GM08714 (cell line): ENCODE results near the gene PARP6.

Experiments
- H3K4me3 ChIP-seq: fragments of 200-500 bp; sonication (Bioruptor generic); 2 replicates; pipeline ENCODE4 v1.5.1; 2014; ENCODE audit warnings: mild to moderate bottlenecking, low read length, inconsistent platforms
- ZNF274 ChIP-seq: IDR thresholded peaks from 2 replicates; pipeline ENCODE4 v1.6.1; 2012; ENCODE audit warnings: mild to moderate bottlenecking, low read depth, low read length

The PARP6 gene

GRCh38 chr15:72252663-72253299 is 19.6 kb downstream of the PARP6 start:
- TF ChIP-seq ZNF274 = no peak
- no peak overlapping the region for H3K4me3 ChIP-seq

- H3K4me3 ChIP-seq = no peak overlapping the region
- TF ChIP-seq ZNF274 = no peak
These were observed 23.1 kb downstream of the PARP6 start for GRCh38 chr15:72249142-72249810.

GRCh38 chr15:72248514-72248913 is 23.8 kb downstream of the PARP6 start:
- TF ChIP-seq ZNF274 = no peak
- H3K4me3 ChIP-seq = no peak overlapping the region

GRCh38 chr15:72242775-72243370 is 29.5 kb downstream of the PARP6 start:
- no peak overlapping the region for H3K4me3 ChIP-seq
- no peak for TF ChIP-seq ZNF274

- H3K4me3 ChIP-seq = no peak overlapping the region
- no peak for TF ChIP-seq ZNF274
These were observed 32.7 kb downstream of the PARP6 start for GRCh38 chr15:72239652-72240051.

GRCh38 chr15:72238586-72238985 is 33.8 kb downstream of the PARP6 start:
- H3K4me3 ChIP-seq = no peak overlapping the region
- TF ChIP-seq ZNF274 = no peak

- no peak overlapping the region for H3K4me3 ChIP-seq
- no peak for TF ChIP-seq ZNF274
These were observed 34.5 kb downstream of the PARP6 start for GRCh38 chr15:72237853-72238224.

GRCh38 chr15:72237029-72237852 is 35.1 kb downstream of the PARP6 start:
- H3K4me3 ChIP-seq = peak overlapping the region; percentile 8; the same call in 1 of the 2 replicates

GRCh38 chr15:72236381-72237003 is 35.9 kb downstream of the PARP6 start:
- TF ChIP-seq ZNF274 = no peak
- no peak overlapping the region; the same call in 1 of the 2 replicates for H3K4me3 ChIP-seq

More at GRCh38 chr15:72237029-72237852, 35.1 kb downstream of the PARP6 start:
- no peak for TF ChIP-seq ZNF274

- TF ChIP-seq ZNF274 = no peak
- H3K4me3 ChIP-seq = no peak overlapping the region
These were observed 37.1 kb downstream of the PARP6 start for GRCh38 chr15:72235298-72235697.

- H3K4me3 ChIP-seq = no peak overlapping the region
- TF ChIP-seq ZNF274 = no peak
These were observed 38.6 kb downstream of the PARP6 start for GRCh38 chr15:72233769-72234168.

- peak overlapping the region; percentile 71 for H3K4me3 ChIP-seq
- no peak for TF ChIP-seq ZNF274
These were observed 40.4 kb downstream of the PARP6 start for GRCh38 chr15:72231833-72232478.

- peak within 1 kb of the TSS; percentile 92 for H3K4me3 ChIP-seq
- no peak for TF ChIP-seq ZNF274
These were observed 41.1 kb downstream of the PARP6 start, which contains the start of gene PKM for GRCh38 chr15:72231066-72231832. Gene PKM, minus strand, starts transcription at chr15:72231190. Its CDS starts 12,093 bp downstream, at chr15:72219097.
